Measurements from ENCODE around the gene NPTN. TPM values are rescaled to one million over a fixed set of nuclear protein-coding genes. Genes with fewer than 3 reads are reported as not detected.
A peak's percentile ranks its signal among the peaks of the same experiment; 100 is the strongest.

NPTN gene
- total and polyA plus RNA-seq, 2 experiments from 2014 or later: 56.3 to 113 TPM

- TF ChIP-seq JUNB (IDR thresholded peaks at IDR 0.05; ENCODE audit: unreplicated experiment) (no peak), ZNF331 (CRISPR knock-in tag; IDR thresholded peaks at IDR 0.05; ENCODE audit: low read depth) (no peak), ETS1 (IDR thresholded peaks at IDR 0.05) (no peak), EZH2phosphoT487 (IDR thresholded peaks at IDR 0.05; ENCODE audit: unreplicated experiment) (no peak), REST (IDR thresholded peaks at IDR 0.05; ENCODE audit: unreplicated experiment) (no peak), ZNF114 (CRISPR knock-in tag; IDR thresholded peaks at IDR 0.05) (no peak), POLR2AphosphoS5 (IDR thresholded peaks at IDR 0.05; ENCODE audit: low read depth) (no peak), NANOG (IDR thresholded peaks at IDR 0.05; ENCODE audit: borderline replicate concordance) (no peak), CREB1 (CRISPR knock-in tag; IDR thresholded peaks at IDR 0.05; ENCODE audit: low read depth) (no peak), STAT1 (IDR thresholded peaks at IDR 0.05; ENCODE audit: unreplicated experiment) (no peak), EZH2 (IDR thresholded peaks at IDR 0.05; ENCODE audit: low read depth, unreplicated experiment) (no peak)
- TF ChIP-seq, protein P1, sequence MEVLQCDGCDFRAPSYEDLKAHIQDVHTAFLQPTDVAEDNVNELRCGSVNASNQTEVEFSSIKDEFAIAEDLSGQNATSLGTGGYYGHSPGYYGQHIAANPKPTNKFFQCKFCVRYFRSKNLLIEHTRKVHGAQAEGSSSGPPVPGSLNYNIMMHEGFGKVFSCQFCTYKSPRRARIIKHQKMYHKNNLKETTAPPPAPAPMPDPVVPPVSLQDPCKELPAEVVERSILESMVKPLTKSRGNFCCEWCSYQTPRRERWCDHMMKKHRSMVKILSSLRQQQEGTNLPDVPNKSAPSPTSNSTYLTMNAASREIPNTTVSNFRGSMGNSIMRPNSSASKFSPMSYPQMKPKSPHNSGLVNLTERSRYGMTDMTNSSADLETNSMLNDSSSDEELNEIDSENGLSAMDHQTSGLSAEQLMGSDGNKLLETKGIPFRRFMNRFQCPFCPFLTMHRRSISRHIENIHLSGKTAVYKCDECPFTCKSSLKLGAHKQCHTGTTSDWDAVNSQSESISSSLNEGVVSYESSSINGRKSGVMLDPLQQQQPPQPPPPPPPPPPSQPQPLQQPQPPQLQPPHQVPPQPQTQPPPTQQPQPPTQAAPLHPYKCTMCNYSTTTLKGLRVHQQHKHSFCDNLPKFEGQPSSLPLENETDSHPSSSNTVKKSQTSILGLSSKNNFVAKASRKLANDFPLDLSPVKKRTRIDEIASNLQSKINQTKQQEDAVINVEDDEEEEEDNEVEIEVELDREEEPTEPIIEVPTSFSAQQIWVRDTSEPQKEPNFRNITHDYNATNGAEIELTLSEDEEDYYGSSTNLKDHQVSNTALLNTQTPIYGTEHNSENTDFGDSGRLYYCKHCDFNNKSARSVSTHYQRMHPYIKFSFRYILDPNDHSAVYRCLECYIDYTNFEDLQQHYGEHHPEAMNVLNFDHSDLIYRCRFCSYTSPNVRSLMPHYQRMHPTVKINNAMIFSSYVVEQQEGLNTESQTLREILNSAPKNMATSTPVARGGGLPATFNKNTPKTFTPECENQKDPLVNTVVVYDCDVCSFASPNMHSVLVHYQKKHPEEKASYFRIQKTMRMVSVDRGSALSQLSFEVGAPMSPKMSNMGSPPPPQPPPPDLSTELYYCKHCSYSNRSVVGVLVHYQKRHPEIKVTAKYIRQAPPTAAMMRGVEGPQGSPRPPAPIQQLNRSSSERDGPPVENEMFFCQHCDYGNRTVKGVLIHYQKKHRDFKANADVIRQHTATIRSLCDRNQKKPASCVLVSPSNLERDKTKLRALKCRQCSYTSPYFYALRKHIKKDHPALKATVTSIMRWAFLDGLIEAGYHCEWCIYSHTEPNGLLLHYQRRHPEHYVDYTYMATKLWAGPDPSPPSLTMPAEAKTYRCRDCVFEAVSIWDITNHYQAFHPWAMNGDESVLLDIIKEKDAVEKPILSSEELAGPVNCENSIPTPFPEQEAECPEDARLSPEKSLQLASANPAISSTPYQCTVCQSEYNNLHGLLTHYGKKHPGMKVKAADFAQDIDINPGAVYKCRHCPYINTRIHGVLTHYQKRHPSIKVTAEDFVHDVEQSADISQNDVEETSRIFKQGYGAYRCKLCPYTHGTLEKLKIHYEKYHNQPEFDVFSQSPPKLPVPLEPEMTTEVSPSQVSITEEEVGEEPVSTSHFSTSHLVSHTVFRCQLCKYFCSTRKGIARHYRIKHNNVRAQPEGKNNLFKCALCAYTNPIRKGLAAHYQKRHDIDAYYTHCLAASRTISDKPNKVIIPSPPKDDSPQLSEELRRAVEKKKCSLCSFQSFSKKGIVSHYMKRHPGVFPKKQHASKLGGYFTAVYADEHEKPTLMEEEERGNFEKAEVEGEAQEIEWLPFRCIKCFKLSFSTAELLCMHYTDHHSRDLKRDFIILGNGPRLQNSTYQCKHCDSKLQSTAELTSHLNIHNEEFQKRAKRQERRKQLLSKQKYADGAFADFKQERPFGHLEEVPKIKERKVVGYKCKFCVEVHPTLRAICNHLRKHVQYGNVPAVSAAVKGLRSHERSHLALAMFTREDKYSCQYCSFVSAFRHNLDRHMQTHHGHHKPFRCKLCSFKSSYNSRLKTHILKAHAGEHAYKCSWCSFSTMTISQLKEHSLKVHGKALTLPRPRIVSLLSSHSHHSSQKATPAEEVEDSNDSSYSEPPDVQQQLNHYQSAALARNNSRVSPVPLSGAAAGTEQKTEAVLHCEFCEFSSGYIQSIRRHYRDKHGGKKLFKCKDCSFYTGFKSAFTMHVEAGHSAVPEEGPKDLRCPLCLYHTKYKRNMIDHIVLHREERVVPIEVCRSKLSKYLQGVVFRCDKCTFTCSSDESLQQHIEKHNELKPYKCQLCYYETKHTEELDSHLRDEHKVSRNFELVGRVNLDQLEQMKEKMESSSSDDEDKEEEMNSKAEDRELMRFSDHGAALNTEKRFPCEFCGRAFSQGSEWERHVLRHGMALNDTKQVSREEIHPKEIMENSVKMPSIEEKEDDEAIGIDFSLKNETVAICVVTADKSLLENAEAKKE (CRISPR knock-in tag; IDR thresholded peaks at IDR 0.05): no peak
- TF ChIP-seq, protein P2, sequence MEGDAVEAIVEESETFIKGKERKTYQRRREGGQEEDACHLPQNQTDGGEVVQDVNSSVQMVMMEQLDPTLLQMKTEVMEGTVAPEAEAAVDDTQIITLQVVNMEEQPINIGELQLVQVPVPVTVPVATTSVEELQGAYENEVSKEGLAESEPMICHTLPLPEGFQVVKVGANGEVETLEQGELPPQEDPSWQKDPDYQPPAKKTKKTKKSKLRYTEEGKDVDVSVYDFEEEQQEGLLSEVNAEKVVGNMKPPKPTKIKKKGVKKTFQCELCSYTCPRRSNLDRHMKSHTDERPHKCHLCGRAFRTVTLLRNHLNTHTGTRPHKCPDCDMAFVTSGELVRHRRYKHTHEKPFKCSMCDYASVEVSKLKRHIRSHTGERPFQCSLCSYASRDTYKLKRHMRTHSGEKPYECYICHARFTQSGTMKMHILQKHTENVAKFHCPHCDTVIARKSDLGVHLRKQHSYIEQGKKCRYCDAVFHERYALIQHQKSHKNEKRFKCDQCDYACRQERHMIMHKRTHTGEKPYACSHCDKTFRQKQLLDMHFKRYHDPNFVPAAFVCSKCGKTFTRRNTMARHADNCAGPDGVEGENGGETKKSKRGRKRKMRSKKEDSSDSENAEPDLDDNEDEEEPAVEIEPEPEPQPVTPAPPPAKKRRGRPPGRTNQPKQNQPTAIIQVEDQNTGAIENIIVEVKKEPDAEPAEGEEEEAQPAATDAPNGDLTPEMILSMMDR (conservative IDR thresholded peaks at IDR 0.05; ENCODE audit: low read depth in 2 of 2): no peak
- H3K4me3 ChIP-seq: no peak overlapping the region
- Mint-ChIP-seq H3K4me1 (peaks cover 62% of the 10 kb centered on the region), H3K4me3 (peak overlapping the region; percentile 1; the same call in 1 of the 3 replicates), H3K36me3 (ENCODE audit: low read depth) (no peaks in the 10 kb centered on the region), H3K27me3 (ENCODE audit: insufficient read depth, low read depth, poor library complexity) (peaks cover 4% of the 10 kb centered on the region), H3K27ac (peak overlapping the region; percentile 31; the same call in 1 of the 2 replicates), H3K9me3 (no peaks in the 10 kb centered on the region)
- H3K27ac ChIP-seq (ENCODE audit: low read depth): no peak overlapping the region
- H3F3A ChIP-seq (replicated peaks; ENCODE audit: low read depth): no peaks in the 10 kb centered on the region
- no peak overlapping the region for H2AFZ ChIP-seq
- no peaks in the 10 kb centered on the region for H3K36me3 ChIP-seq (ENCODE audit: insufficient read depth)
- no peaks in the 10 kb centered on the region for H3K27me3 ChIP-seq (ENCODE audit: insufficient read depth)
- 0 out of 2 replicates have a peak overlapping the region, but pooled peaks have one; percentile 9 for H3K4me2 ChIP-seq
- ATAC-seq (no peak), DNase-seq (ENCODE audit: low spot score) (no peak)
- H4K20me1 ChIP-seq (replicated peaks; ENCODE audit: insufficient read depth): peaks cover 25% of the 10 kb centered on the region
- H3K4me1 ChIP-seq (ENCODE audit: insufficient read depth): peaks cover 69% of the 10 kb centered on the region
- H3K79me2 ChIP-seq (replicated peaks; ENCODE audit: insufficient read depth): peaks cover 96% of the 10 kb centered on the region
- H3K9me2 ChIP-seq (ENCODE audit: insufficient read depth): no peaks in the 10 kb centered on the region
These were observed 5.1 kb downstream of the NPTN start for GRCh38 chr15:73628102-73628501.

All from GM23338 (cell line).